Measurements from ENCODE around the gene LRFN3.
"Not testable (repeated sequence)": the region's sequence is repeated elsewhere in the genome, so short reads cannot be mapped to it uniquely, and the experiment has no call there.

GRCh38 chr19:35910355-35910754 is 25.8 kb upstream of the LRFN3 start:
- TF ChIP-seq, protein P1, sequence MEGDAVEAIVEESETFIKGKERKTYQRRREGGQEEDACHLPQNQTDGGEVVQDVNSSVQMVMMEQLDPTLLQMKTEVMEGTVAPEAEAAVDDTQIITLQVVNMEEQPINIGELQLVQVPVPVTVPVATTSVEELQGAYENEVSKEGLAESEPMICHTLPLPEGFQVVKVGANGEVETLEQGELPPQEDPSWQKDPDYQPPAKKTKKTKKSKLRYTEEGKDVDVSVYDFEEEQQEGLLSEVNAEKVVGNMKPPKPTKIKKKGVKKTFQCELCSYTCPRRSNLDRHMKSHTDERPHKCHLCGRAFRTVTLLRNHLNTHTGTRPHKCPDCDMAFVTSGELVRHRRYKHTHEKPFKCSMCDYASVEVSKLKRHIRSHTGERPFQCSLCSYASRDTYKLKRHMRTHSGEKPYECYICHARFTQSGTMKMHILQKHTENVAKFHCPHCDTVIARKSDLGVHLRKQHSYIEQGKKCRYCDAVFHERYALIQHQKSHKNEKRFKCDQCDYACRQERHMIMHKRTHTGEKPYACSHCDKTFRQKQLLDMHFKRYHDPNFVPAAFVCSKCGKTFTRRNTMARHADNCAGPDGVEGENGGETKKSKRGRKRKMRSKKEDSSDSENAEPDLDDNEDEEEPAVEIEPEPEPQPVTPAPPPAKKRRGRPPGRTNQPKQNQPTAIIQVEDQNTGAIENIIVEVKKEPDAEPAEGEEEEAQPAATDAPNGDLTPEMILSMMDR (IDR thresholded peaks at IDR 0.05; ENCODE audit: low read depth, low read length): not testable (repeated sequence)
- not testable (repeated sequence) for TF ChIP-seq EZH2phosphoT487 (IDR thresholded peaks at IDR 0.05; ENCODE audit: low read depth)
